ENCODE data around the gene DUT. TPM values are rescaled to one million over a fixed set of nuclear protein-coding genes. Genes with fewer than 3 reads are reported as not detected.

The DUT gene
- total and polyA plus RNA-seq, 9 of the 15 experiments (the other 6 are each of a cell fraction or from before 2014, with no cell fraction given): 13.9 to 235 (median 94.9) TPM

DNA sequence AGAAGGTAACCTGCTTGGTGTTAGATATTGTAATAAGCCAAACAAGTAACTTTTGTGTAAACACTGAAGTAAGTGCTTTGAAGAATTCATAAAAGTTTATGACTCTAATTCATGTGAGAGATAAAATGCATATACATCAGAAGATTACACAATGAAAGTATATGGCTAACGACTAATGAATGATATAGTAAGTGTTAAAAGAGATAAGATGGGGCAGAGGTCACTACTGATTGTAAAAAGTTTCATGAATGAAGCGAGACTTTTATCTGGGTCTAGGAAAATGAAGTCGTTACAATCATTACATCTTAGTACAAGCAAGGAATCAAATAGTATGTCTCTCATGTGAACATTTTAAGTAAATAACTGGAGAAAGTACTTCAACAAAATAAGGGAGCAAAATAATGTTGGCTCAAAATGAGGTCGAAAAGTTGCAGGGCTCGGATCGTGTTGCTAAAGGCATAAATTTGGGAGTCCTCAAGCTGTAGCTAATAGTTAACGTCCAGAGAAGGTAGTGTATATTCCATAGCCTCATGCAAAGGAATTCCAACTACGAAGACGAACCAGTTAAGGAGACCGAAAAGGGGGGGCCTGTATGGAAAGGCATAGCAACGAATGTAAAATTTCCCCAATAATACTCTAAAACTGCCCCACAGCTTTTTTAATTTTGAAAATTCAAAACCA is 984 bp upstream of the DUT start (continued):
- TF ChIP-seq MGA (IDR thresholded peaks at IDR 0.05) (no peak), CHD7 (IDR thresholded peaks at IDR 0.05; ENCODE audit: low read depth, low read length) (no peak)

Data from K562 (cell line).